ENCODE measurements around the gene ELAVL1.
"Not testable (repeated sequence)": the region's sequence is repeated elsewhere in the genome, so short reads cannot be mapped to it uniquely, and the experiment has no call there.

Gene ELAVL1

GRCh38 chr19:7968008-7968795, 37.2 kb downstream of the ELAVL1 start:
- no peak for FAIRE-seq

DNA sequence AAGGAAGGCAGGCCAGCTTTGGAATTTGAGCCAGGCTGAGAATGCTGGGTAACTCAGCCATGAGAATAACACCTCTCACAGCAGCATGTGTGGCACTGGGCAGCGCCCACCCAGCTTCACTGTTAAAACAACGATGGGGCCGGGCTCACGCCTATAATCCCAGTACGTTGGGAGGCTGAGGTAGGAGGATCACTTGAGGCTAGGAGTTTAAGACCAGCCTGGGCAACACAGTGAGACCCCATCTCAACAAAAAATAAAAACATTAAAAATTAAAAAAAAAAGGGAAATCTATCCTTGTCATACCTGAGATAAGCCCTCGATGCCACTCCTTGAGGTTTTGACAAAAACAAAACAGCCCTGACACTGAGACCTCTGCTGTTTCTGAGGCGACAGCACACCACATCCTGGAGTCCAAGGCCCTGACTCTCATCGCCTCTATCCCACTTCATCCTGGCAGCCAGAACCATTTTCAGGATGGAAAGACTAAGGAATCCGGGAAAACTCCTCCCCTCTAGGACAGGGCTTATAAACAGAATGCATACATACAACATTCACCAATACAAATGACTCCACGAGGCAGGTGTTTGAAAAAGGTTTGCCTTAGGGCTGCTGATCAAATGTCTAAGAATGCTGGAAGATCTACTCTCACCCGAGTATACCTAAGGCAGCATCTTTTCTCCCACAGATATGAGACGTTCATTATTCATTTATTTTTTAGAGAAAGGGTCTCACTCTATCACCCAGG, 39.3 kb downstream of the ELAVL1 start:
- FAIRE-seq, result no peak

- no peak for FAIRE-seq
Measured at GRCh38 chr19:7965259-7965841, 40.1 kb downstream of the ELAVL1 start.

DNA sequence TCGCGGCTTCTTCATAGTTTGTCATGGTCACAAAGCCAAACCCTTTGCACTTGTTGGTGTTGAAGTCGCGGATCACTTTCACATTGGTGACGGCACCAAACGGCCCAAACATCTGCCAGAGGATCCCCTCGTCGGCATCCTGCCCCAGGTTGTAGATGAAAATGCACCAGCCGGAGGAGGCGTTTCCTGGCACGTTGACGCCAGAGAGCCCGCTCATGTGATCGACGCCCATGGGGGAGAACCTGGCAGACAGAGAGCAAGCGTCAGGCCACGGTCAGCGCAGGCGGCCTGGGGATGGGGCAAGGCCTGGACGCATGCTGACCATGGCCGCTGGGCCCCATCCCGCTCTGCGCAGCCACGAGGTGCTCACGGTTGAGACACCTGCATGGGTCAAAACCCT, 41.9 kb downstream of the ELAVL1 start:
- FAIRE-seq, result no peak

- FAIRE-seq, result no peak
Measured at GRCh38 chr19:7962644-7963268, 42.7 kb downstream of the ELAVL1 start.

DNA sequence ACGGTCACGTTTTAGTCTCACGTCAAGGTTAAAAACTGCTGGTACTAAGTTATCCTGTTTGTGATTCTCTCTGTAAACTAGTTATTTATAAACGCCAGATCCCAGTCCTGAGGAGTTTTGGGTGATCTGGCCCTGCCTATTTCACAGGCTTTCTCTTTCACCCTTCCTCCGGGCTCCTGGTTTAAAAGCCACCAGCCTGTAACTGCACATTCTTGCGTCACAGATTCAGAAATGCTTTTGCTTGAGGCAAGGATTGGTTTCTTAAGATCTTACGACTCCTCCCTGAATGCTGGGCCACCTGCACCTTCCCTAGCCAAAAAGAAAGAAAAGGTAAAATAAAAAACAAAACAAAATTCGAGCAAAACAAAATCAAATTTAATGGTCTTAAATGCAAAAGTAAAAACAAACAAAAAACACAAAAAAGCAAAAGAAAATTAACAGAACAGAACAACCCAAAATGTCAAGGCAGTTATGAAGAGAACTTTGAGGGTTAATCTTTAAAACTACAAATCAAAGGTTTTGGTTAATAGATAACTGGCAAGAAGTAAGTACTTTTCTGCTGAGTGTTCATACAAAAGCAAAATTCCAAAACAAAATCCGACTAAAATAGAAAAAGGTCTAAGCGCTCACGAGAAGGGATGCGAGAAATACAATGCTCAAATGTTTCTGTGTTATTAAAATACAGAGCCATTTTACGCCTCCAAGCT, 43.4 kb downstream of the ELAVL1 start:
- FAIRE-seq, result no peak

DNA sequence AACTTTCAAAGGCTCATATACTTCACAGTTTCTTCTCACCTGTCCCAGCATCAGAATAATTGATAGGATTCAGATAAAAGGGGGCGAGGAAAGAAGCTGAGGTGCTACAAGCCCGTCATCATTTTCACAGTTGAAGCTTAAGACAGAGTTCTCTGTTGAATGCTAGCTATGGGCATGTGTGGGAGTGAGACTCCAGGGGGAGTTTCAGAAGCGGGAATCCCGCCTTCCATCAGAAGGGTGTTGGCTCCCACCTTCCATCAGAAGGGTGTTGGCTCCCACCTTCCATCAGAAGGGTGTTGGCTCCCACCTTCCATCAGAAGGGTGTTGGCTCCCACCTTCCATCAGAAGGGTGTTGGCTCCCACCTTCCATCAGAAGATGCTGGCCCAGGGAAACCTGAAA, 44.4 kb downstream of the ELAVL1 start:
- FAIRE-seq, result not testable (repeated sequence)

DNA sequence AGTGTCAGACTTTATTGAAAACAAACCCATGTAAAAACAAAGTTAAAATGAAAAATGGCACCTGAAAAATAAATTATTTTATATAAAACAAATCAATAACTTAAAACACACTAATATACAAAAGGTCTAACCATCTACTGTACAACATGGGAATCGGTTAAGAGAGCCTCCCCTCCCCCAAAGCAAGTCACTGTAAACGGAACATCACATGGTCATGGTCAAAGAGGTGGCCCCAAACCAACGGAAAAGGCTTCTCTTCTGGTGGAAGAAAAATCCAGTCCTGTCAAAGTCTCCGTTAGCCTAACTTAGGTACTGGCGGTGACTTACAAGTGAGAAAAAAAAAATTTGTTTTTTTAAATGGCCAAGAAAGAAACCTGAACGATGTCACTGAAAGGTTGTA, 46.2 kb downstream of the ELAVL1 start:
- FAIRE-seq, result no peak

DNA sequence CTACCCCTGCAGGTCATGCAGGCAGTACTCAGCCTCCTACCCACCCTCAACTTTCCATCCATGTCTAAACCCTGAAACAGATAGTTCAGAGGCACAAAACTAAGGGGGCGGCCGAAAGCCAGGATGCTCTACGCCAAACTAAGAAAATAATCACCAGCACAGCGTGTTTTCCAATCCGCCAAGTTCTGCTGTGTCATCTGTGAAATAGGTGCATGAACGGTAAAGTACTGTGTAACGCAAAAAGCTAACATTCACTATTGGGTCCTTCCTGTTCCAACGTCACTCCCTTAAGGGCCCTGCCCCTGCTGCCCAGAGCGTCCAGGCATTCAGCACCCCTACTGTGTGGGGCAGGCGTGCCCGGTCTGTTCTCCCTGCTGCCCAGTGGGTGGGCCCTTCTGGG, 49.7 kb downstream of the ELAVL1 start:
- FAIRE-seq, result no peak

GRCh38 chr19:7953576-7953975, 51.9 kb downstream of the ELAVL1 start:
- no peak for FAIRE-seq

DNA sequence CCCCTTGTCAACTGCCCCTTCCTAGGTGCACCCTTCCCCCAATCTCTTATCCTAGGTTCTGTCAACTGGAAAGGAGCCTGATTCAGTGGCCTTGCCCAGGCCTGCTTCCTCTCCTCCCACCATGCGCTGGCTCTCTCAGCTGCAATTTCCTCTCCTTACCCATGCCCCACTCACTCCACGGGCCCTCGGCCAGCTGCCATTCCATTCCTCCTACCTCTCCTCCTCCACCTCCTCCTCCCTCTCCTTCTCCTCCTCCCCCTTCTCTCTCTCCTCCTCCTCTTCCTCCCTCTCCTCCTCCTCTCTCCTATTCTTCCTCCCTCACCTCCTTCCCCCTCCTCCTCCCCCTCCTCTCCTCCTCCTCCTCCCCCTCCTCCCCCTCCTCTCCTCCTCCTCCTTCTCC, 52.4 kb downstream of the ELAVL1 start:
- FAIRE-seq, result no peak

- FAIRE-seq, result no peak
Measured at GRCh38 chr19:7947939-7948338, 57.5 kb downstream of the ELAVL1 start.

- peak; percentile 77 for FAIRE-seq
Measured at GRCh38 chr19:7944177-7944761, 61.2 kb downstream of the ELAVL1 start.

DNA sequence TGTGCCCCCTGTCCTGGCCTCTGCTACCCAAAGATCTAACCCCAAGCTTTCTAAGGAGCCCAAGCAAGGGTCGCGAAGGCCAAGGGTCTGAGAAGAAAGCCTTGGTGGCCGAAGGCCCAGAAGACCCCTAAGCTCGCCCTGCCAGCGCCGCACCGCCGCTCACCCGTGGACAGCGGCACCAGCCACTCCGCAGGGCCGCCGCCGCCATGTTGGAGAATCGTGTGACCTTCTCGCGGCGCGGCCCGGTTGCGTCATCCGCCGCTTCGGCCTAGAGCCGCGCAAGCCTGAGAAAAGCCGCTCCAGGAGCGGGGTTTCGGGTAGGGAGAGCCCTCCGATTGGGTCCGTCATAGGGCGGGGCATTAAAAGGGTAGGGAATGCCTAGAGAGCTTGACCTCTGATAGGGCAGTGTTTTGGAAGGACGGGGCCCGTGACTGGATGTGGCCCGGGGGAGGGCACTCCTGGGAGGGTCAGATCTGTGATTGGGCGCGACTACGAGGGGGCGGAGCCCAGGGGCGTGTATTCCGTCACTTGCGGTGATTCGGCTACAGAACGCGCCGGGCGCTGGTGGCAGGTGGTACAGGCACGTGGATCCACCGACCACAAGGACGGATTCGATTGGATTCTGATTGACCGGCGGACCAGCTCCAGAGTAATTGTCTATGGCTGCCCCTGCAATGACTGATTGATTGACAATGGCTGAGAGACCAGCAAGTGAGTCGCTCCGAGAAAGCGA, 61.8 kb downstream of the ELAVL1 start, which contains the start of gene TIMM44:
TSS of gene TIMM44 (minus strand) at position 223 of the 733 bp plus-strand sequence. CDS start at position 208, 15 bp downstream.
- FAIRE-seq, result peak; percentile 99

DNA sequence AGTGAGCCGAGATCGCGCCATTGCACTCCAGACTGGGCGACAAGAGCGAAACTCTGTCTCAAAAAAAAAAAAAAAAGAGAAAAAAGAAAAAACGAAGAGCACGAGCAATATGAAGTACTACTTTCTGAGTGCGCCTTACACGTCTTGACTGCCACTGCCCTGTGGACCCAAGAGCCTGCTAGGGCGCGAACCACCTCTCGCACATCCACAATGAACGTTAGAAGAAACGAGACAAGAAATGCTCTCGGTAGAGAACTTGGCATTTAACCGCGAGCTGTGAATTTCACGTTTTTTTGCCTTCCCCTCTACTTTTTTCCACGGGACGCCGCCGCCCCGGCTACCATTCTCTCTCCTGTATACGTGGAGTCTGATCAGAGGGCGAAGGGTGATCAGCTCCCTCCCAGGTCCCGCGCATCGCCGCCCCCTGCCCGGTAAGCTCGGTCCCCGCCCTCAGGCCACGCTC, 62.4 kb downstream of the ELAVL1 start:
- no peak for FAIRE-seq

DNA sequence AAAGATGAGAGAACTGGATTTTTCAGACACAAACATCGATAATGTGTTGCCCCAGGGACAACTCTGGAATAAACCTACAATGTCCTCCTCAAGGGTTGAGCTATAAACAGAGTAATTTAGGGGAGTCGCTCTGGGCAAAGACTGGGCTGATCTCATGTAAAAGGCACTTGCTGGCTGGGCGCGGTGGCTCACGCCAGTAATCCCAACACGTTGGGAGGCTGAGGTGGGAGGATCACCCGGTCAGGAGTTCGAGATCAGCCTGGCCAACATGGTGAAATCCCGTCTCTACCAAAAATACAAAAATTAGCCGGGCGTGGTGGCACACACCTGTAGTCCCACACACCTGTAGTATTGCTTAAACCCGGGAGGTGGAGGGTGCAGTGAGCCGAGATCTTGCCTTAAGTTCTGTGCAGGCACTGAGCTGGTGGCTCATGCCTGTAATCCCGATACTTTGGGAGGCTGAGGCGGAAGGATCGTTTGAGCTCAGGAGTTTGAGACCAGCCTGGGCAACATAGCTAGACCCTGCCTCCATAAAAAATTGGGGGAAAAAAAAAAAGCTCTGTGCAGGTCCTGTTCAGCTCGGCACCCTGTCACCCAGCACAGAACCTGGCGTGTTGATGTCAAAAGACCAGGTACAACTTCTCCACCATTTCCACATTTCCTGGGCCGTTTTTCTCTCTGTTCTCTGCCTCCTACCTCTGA, 63.4 kb downstream of the ELAVL1 start:
- FAIRE-seq, result no peak

GRCh38 chr19:7940841-7941240, 64.6 kb downstream of the ELAVL1 start:
- FAIRE-seq, result no peak

GRCh38 chr19:7934766-7935165, 70.7 kb downstream of the ELAVL1 start:
- no peak for FAIRE-seq

DNA sequence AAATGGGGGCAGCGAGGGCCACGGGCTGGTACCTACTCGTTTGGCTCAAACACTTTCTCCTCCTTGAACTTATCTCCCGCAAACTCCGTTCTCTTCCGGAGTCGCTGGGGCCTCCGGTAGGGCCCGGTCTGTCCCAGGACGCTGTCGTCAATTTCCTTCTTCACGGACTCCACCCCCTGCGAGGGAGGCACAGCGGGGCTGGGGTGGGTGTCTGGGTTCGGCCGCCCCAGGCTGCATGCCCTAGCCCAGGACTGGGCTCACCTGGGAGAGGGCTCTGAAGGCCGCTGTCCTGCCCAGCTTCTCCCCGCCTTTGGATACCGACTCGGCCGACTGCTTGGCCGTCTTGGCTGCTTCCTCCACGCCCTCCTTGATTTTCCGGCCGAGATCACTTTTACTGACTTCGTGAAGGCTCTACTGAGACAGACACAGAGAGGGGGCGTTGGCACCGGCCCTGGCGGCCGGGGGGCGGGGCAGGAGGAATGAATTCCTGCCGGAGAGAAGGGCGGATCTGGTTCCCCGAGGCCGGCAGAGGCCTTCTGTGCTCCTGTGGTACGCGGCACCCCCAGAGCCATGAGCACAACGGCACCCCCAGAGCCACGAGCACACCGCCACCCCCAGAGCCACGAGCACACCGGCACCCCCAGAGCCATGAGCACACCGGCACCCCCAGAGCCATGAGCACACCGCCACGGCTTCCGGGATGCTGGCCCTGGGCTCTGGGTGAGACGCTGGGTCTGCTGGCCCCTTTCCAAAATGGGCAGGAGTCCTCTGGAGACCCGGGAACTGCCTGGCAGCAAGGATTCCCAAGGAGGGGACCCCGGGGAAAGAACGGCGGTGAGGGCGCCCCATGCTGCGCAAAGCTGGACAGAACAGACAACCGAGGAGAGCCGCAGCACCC, 71.4 kb downstream of the ELAVL1 start:
- no peak for FAIRE-seq

DNA sequence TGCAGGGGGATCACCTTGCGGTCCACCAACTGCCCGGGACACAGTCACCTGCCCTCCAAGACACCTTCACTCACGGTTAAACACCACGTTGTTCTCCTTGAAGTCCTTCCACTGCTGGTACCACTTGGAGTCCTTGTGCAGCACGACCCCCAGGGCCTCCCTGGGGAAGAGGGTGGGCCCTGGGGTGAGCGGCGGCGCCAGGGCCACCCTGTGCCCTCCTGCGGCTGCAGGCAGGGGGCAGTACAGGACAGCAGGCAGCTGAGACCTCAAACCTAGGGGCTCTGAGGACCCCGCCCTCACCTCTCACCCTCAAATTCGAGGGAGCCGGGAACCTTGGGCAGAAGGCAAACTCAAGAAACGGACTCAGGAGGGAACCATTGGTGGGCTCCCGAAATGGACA, 72.0 kb downstream of the ELAVL1 start:
- no peak for FAIRE-seq

All from A204.1 (cell line).